NCI-H2029 treated with DMSO at 0.1 percent for 48 hours (cell line): ENCODE measurements around the gene GCH1.

Experiments
- DNase-seq: peaks from one replicate; lab custom pipeline; 2025; lab: John Stamatoyannopoulos, UW

Gene GCH1

GRCh38 chr14:54866588-54866987, 36.0 kb downstream of the GCH1 start:
- no peak for DNase-seq

DNA sequence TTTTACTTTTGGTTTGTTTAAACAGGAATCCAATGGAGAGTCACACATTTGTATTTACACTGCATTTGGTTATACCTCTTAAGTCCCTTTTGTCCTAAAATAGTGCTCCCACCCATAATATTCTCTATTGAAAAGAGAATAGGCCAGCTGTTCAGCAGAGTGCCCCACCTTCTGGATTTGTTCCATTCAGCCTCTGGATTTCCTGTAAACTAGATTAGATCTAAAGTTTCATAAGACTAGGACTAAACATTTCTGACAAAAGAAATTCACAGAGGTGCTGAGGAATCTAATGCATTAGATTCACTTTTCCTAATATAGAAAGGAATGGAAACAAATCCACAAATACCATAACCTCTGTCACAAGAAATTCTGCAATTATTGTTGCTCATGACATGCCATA, 38.1 kb downstream of the GCH1 start:
- no peak for DNase-seq

DNA sequence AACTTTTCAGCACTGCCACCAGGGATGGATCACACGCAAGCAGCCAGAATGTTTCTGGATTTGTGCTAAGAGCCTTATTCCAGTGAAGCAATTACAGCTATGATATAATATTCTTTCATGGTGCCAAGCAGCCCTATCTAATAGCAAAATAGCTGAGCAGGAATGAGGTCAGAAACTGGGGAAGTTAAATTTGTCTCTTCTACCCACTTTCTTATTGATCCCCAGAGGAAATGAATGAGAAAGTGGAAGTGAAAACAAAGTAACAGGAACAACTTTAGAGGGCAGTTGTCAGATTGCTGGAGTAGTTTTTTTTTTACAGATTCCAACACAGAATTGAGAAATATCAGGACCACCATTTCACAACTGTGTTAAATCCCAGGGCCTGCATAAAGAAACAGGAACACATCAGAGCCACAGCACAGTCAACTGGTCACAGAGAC, 44.8 kb downstream of the GCH1 start:
- no peak for DNase-seq

DNA sequence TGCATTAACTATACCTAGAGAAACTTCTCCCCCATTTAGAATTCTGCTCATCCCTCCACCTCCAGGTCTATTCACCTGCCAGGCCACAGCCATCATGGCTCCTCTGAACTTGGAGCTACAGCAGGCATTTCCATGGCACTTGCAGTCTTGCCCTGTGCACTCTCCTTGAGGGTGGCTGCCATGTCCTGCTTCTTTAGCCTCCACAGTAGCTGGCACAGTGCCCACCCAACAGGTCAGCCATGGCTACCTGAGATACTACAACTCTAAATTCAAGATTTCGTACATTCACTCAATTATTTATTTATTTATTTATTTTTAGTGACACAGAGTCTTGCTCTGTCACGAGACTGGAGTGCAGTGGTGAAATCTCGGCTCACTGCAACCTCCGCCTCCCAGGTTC, 46.5 kb downstream of the GCH1 start:
- no peak for DNase-seq

GRCh38 chr14:54854181-54854580, 48.4 kb downstream of the GCH1 start:
- no peak for DNase-seq

- no peak for DNase-seq
Measured at GRCh38 chr14:54853339-54853738, 49.3 kb downstream of the GCH1 start.

- DNase-seq, result no peak
Measured at GRCh38 chr14:54852215-54852614, 50.4 kb downstream of the GCH1 start.

DNA sequence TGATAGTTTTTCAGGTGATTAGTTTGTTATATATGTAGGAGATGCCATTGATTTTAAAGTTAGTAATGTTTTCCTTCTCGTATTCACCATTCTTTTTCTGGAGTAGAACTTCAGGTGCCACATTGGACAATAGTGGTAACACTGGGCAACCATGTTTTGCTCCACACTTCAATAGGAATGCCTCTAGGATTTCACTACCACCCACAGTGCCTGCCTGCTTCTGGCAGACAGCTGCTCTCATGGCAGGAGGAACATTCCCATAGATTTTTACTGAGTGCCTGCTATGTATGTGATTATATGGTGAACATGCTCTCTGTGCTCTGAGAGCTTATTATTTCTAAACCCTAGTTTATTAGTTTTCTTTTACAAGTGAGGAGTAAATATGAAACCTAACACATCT, 53.7 kb downstream of the GCH1 start:
- DNase-seq, result no peak

- no peak for DNase-seq
Measured at GRCh38 chr14:54845641-54846040, 57.0 kb downstream of the GCH1 start.

- no peak for DNase-seq
Measured at GRCh38 chr14:54844479-54844878, 58.1 kb downstream of the GCH1 start.

GRCh38 chr14:54840798-54841197, 61.8 kb downstream of the GCH1 start:
- no peak for DNase-seq

DNA sequence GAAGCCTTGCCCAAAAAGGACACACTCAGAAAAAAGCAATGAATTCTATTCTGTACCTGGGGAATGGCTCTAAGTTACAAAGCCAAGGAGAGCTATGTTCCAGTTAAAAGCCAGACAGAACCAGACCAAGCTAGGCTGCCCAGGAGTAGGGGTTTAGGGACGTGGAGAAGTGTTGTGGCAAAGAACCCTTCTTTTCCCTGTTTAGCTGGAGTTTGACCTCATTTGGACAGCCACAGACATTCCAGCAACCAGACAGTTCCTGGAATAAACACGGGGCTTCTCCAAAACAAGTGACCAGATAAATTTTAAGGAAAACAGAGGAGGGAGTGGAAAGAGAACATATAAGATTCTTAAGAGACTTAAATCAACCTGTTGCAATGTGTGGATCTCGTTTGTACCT, 62.3 kb downstream of the GCH1 start:
- no peak for DNase-seq

DNA sequence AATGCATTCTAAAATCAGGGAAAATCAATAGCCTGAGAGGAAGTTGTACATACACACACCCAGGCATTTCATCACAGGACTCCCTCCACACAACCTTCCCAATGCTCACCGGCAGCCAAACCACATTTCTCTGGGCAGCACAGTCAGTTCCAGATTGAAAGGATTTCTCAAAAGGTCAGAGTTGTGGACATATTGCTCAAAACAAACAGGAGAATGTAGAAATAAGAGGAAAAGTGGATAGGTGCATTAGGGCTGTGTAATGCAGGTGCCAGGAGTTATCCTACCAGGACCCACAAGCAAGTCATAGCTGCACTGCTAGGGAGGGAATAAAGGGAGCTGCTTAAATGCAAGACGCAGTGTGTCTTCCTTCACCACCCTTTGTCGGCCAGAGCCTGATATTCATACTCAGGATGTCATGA, 62.9 kb downstream of the GCH1 start:
- no peak for DNase-seq

DNA sequence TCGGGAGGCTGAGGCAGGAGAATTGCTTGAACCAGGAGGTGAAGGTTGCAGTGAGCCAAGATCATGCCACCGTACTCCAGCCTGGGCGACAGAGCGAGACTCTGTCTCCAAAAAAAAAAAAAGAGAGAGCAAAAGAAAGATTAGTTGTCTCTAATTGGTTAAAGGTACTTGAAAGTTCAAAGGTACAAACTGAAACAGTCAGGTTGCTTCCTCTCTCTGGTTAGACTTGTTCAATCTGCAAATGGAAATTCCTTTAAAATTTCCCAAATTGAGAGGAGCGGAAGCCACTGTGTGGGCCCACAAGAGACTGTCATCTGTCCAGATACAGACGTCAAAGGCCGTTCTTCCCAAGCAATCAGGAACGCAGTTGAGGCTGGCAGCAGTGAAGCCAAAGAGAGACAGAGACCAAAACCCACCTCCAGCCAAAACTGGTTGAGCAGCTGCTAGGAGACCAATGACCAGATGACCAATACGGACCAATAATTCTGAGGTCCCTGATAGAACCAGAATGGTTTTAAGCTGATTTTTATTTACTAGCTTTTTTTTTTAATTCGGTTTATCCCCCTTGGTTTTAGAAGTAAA, 63.6 kb downstream of the GCH1 start:
- DNase-seq, result no peak

GRCh38 chr14:54837508-54838149, 65.0 kb downstream of the GCH1 start:
- no peak for DNase-seq

DNA sequence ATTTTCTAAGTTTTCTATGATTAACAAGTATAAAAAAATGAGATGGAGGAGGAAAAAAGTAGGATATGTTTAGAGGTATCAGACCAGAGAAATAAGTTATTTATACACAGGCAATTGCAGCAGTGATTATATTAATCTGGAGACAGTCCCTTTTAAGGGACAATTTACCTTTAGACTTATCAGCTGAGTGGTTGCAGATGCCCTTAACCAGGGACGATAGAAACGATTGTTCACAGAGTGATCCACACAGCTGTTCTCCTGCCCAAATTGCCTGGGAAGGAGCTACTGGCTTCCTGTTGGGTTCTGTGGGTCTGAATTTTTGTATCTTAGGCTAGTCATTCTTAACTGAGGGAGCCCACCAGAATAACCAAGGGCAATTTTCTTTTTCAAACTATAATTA, 66.4 kb downstream of the GCH1 start:
- no peak for DNase-seq

GRCh38 chr14:54834727-54835126, 67.9 kb downstream of the GCH1 start:
- DNase-seq, result no peak

DNA sequence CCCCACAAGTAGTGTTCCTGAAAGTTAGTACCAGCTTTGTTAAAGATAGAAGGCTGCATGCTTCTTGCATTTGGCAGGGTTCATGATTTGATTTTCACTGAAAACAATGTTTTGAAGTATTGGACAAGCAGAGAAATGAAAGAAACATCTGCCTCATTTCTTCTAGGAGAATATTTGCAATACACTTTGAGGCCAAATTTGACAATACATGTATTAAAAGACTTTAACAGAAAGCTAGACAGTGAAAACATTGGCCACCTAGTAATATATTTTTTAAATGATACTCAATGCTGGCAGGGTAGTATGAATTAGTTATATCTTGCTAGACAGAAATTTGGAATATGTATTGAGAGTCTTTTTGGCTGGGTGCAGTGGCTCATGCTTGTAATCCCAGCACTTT, 68.5 kb downstream of the GCH1 start:
- no peak for DNase-seq

DNA sequence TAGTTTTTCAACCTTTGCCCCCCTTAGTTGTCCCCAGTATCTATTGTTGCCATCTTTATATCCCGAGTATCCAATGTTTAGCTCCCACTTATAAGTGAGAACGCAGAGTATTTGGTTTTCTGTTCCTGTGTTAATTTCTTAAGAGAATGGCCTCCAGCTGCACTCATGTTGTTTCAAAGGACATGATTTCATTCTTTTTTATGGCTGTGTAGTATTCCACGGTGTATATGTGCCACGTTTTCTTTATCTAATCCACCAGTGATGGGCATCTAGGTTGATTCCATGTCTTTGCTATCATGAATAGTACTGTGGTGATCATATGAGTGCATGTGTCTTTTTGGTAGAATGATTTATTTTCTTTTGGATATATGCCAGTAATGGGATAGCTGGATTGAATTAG, 72.0 kb downstream of the GCH1 start:
- no peak for DNase-seq

DNA sequence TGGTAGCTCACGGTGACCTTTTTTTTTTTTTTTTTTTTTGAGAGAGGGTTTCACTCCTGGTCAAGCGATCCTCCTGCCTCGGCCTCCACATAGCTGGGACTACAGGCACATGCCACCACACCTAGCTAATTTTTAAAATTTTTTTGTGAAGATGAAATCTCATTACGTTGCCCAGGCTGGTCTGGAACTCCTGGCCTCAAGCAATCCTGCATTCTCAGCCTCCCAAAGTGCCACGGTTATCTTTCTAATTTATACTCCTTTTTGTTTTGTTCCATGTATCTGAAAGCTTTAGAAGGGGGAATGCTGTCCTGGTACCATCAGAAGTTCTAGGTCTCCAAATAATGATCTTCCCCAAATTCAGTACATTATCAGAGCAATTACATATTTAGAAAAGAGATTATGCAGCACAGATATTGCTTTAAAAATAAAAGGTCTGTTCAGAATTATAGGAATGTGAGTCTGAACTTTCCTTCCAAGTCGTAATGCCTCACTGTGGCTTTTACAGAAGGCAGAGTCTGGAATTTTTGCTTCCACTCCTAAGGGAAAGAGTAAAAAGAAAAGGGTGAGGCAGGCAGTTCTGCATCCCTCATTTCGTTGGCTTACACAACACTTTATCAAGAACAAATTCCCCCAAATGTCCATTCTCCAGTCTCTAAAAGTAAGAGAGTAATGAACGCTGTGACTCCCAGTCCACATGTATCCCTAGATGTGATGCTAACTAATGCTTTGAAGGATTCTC, 73.0 kb downstream of the GCH1 start:
- no peak for DNase-seq

GRCh38 chr14:54828037-54828436, 74.6 kb downstream of the GCH1 start:
- DNase-seq, result no peak

DNA sequence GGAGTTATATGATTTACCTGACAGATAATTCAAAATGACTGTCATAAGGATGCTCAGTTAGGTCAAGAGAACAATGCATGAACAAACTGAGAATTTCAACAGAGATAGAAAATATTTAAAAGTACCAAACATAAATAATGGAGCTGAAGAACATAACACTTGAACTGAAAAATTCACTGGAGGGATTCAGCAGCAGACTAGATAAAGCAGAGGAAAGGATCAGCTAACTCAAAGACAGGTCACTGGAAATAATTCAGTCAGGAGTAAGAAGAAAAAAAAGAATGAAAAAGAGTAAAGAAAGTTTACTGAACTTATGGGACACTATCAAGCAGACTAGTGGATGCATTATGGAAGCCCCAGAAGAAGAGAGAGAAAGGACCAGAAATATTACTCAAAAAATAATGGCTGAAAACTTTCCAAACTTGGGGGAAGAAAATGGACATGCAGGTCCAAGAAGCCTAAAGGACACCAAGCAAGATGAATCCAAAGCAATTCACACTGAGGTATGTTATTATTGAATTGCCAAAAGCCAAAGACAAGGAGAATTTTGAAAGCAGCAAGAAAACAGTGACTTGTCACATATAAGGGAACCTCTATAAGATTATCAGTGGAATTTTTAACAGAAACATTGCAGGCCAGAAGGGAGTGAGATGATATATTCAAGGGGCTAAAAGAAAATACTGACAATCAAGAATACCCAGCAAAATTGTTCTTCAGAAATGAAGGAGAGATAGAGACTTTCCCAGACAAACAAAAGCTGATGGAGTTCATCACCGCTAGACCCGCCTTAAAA, 78.7 kb downstream of the GCH1 start:
- no peak for DNase-seq

DNA sequence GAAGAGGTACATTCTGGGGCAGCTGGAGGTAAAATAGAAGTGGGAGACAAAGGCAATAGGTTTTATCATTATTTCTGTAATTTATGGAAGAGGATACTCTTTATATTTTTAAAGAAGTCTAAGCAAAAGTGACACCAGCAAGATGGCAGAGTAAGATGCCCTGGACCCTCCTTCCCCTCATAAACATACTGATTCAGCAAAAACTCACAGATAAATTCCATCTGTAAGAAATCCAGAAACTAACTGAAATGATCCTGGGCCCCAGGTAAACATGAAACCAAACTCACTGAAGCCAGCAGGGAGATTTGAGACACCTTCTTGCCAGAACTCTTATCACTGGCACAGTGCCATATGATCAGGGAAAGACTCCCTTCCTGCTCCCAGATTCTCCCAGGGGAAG, 79.9 kb downstream of the GCH1 start:
- no peak for DNase-seq
